Trophoblast cell (in vitro differentiated cells and primary cell): ENCODE results near the gene ATG7.

Experiments
- DNase-seq, 2 donors: peaks; one replicate each; pipeline ENCODE4 v3.0.0-alpha.2; 2016
- H2AFZ ChIP-seq: 2 replicates; pipeline ENCODE4 v1.6.1; 2013; ENCODE audit warnings: low read length, moderate library complexity, mild to moderate bottlenecking; ENCODE audit not compliant: insufficient read depth, poor library complexity
- H2AK5ac ChIP-seq: 2 replicates; pipeline ENCODE4 v1.6.1; 2013; ENCODE audit warnings: mild to moderate bottlenecking, low read length
- H2BK120ac ChIP-seq: 2 replicates; pipeline ENCODE4 v1.6.1; 2013; ENCODE audit warnings: low read length, mild to moderate bottlenecking, moderate library complexity; ENCODE audit not compliant: insufficient read depth, poor library complexity
- H2BK12ac ChIP-seq: 2 replicates; pipeline ENCODE4 v1.6.1; 2013; ENCODE audit warnings: mild to moderate bottlenecking, low read length, moderate library complexity
- H2BK5ac ChIP-seq: 2 replicates; pipeline ENCODE4 v1.6.1; 2013; ENCODE audit warnings: low read length, low read depth, moderate library complexity, mild to moderate bottlenecking; ENCODE audit not compliant: poor library complexity
- H3K14ac ChIP-seq: 2 replicates; pipeline ENCODE4 v1.6.1; 2013; ENCODE audit warnings: mild to moderate bottlenecking, low read length
- H3K18ac ChIP-seq: 2 replicates; pipeline ENCODE4 v1.6.1; 2013; ENCODE audit warnings: mild to moderate bottlenecking, low read length
- H3K23ac ChIP-seq: 2 replicates; pipeline ENCODE4 v1.6.1; 2013; ENCODE audit warnings: low read length
- H3K27ac ChIP-seq: 2 replicates; pipeline ENCODE4 v1.5.1; 2013; ENCODE audit warnings: low read depth, mild to moderate bottlenecking, inconsistent platforms, low read length, moderate library complexity
- H3K27me3 ChIP-seq: 2 replicates; pipeline ENCODE4 v1.6.1; 2013; ENCODE audit warnings: inconsistent platforms, mild to moderate bottlenecking, low read length, moderate library complexity; ENCODE audit not compliant: insufficient read depth
- H3K36me3 ChIP-seq, 2 experiments: 1 replicate in 1 of 2; 2 replicates in 1 of 2; pipeline ENCODE4 v1.6.1; 2013; ENCODE audit warnings: low read length in 2 of 2, mild to moderate bottlenecking in 2 of 2, moderate library complexity in 1 of 2; ENCODE audit not compliant: insufficient read depth in 2 of 2, control insufficient read depth in 1 of 2
- H3K4ac ChIP-seq: 2 replicates; pipeline ENCODE4 v1.6.1; 2013; ENCODE audit warnings: low read depth, mild to moderate bottlenecking, low read length, moderate library complexity
- H3K4me1 ChIP-seq, 2 experiments: 1 replicate in 1 of 2; 2 replicates in 1 of 2; pipeline ENCODE4 v1.6.1; 2013; ENCODE audit warnings: low read length in 2 of 2, mild to moderate bottlenecking in 2 of 2, moderate library complexity in 1 of 2; ENCODE audit not compliant: insufficient read depth in 2 of 2, control insufficient read depth in 1 of 2
- H3K4me2 ChIP-seq: 2 replicates; pipeline ENCODE4 v1.6.1; 2013; ENCODE audit warnings: inconsistent platforms, mild to moderate bottlenecking, low read length, moderate library complexity
- H3K4me3 ChIP-seq: 2 replicates; pipeline ENCODE4 v1.5.1; 2013; ENCODE audit warnings: mild to moderate bottlenecking, low read depth, low read length, inconsistent platforms
- H3K79me1 ChIP-seq: one replicate; pipeline ENCODE4 v1.6.1; 2013; ENCODE audit warnings: low read length
- H3K79me2 ChIP-seq: 2 replicates; pipeline ENCODE4 v1.6.1; 2013; ENCODE audit warnings: low read length, mild to moderate bottlenecking; ENCODE audit not compliant: control insufficient read depth, insufficient read depth, poor library complexity
- H3K9ac ChIP-seq: 2 replicates; pipeline ENCODE4 v1.6.1; 2013; ENCODE audit warnings: mild to moderate bottlenecking, low read length
- H3K9me3 ChIP-seq: 2 replicates; pipeline ENCODE4 v1.6.1; 2013; ENCODE audit warnings: low read depth, mild to moderate bottlenecking, control low read depth, inconsistent platforms, low read length; ENCODE audit not compliant: insufficient read depth
- H4K12ac ChIP-seq: 2 replicates; pipeline ENCODE4 v1.6.1; 2013; ENCODE audit warnings: low read depth, mild to moderate bottlenecking, low read length, moderate library complexity
- H4K8ac ChIP-seq: 2 replicates; pipeline ENCODE4 v1.6.1; 2013; ENCODE audit warnings: low read depth, mild to moderate bottlenecking, low read length, moderate library complexity
- H4K91ac ChIP-seq: one replicate; pipeline ENCODE4 v1.6.1; 2013; ENCODE audit warnings: low read depth, mild to moderate bottlenecking, low read length, moderate library complexity
- WGBS: extraction: QIAGEN DNeasy Blood & Tissue Kit; methylation state at CpG from one replicate; pipeline ENCODE4 v1.1.7; 2013; ENCODE audit warnings: missing lambda C conversion rate; ENCODE audit not compliant: insufficient read length, insufficient coverage; ENCODE audit errors: extremely low coverage; 5-methylcytosine and 5-hydroxymethylcytosine counted together

ATG7 gene

DNA sequence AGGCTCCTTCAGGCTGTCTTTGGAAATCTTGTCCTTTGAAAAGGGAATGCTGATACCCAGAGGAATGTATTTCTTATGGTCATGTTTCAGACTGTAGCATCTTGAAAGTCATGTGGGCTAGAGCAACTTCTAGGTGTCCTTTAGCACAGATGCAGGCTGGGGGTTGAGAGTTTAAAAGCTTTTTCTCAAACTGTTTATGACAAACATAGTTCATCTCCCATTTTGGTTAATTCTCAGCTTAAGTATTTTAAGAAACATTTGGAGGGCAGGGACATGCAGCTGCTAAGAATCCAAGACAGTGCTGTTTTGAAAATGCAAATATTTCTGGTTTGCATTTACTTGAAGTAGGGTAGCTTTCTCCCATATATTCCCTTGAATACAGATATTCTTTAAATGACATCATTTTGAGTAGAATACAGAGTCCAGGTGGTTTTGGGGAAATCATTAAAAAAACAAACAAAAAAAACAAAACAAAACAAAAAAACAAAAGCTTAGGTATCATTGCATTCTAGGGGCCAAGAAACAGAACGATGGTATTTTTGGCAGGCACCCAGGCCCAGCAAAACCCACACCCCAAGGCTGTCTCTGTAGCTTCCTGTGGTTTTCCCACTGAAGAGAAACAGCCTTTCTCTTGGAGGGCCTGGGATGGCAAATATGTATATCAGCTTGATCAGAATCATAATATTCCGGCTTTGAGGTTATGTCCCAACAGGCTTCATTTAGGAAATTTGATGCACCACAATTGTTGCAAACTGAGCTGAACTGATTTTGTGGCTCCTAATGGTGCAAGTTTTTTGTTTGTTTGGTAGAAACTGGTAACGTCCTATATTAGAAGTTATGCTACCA lies 120.0 kb downstream of the ATG7 start:
- H3K9ac ChIP-seq, result no peak overlapping the region
- H2AFZ ChIP-seq, result no peak overlapping the region
- no peaks in the 10 kb centered on the region for H3K9me3 ChIP-seq
- no peaks in the 10 kb centered on the region for H3K79me2 ChIP-seq
- no peak overlapping the region for H4K12ac ChIP-seq
- H3K79me1 ChIP-seq, result no peaks in the 10 kb centered on the region
- no peak overlapping the region for H3K23ac ChIP-seq
- no peak overlapping the region for H4K91ac ChIP-seq
- no peaks in the 10 kb centered on the region for H3K27me3 ChIP-seq
- H3K27ac ChIP-seq, result no peak overlapping the region
- no peaks in the 10 kb centered on the region for H3K4me1 ChIP-seq
- H2BK12ac ChIP-seq, result no peak overlapping the region
- H2AK5ac ChIP-seq, result no peak overlapping the region
- no peak overlapping the region for H3K4me2 ChIP-seq
- no peak for DNase-seq
- H3K14ac ChIP-seq, result no peak overlapping the region
- no CpG with 5 or more reads among the region's 3 CpGs for WGBS
- no peak overlapping the region for H3K4me3 ChIP-seq
- no peaks in the 10 kb centered on the region for H3K36me3 ChIP-seq
- no peak overlapping the region for H4K8ac ChIP-seq
- H2BK5ac ChIP-seq, result no peak overlapping the region
- H3K4ac ChIP-seq, result no peak overlapping the region
- no peak overlapping the region for H2BK120ac ChIP-seq
- H3K18ac ChIP-seq, result no peak overlapping the region

DNA sequence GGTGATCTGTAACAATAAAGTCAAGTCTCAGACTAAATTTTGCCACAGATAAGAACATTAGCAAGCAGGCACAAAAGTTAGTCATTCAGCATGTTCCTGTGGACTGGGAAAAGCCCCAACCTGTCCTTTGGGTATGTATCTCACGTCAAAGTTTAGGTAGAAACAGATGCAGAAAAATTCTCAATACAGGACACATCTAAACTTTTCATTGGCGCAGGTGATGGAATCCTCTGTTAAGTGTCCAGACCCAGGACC lies 120.6 kb downstream of the ATG7 start:
- Histone ChIP-seq H3K18ac (no peak overlapping the region), H2BK120ac (no peak overlapping the region), H3K4me1 (no peaks in the 10 kb centered on the region), H2BK5ac (no peak overlapping the region), H3K14ac (no peak overlapping the region), H3K36me3 (no peaks in the 10 kb centered on the region), H3K27ac (no peak overlapping the region), H3K4me3 (no peak overlapping the region), H4K12ac (no peak overlapping the region), H3K4me2 (no peak overlapping the region), H2AFZ (no peak overlapping the region), H3K79me1 (no peaks in the 10 kb centered on the region), H4K91ac (no peak overlapping the region), H2BK12ac (no peak overlapping the region), H3K79me2 (no peaks in the 10 kb centered on the region), H2AK5ac (no peak overlapping the region), H3K23ac (no peak overlapping the region), H3K4ac (no peak overlapping the region), H4K8ac (no peak overlapping the region), H3K9ac (no peak overlapping the region), H3K9me3 (no peaks in the 10 kb centered on the region), H3K27me3 (no peaks in the 10 kb centered on the region)
- whole genome bisulfite sequencing, result no CpG with 5 or more reads among the region's 2 CpGs
- no peak for DNase-seq

DNA sequence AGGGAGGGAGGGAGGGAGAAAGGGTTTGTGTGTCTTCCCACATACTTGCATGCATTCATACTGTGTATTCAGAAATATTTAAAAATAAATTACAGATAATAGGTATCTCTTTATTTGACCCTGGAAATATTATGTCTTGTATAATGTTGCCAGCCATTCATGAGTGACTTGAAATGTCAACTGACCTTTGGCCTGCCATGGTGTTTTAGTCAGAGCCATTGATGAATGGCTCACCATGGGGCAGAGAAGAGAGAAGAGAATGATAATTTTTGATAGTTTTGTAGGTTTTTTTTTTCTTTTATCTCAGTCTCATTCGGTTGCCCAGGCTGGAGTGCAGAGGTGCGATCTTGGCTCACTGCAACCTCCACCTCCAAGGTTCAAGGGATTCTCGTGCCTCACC lies 121.2 kb downstream of the ATG7 start:
- H2BK12ac ChIP-seq, result no peak overlapping the region

DNA sequence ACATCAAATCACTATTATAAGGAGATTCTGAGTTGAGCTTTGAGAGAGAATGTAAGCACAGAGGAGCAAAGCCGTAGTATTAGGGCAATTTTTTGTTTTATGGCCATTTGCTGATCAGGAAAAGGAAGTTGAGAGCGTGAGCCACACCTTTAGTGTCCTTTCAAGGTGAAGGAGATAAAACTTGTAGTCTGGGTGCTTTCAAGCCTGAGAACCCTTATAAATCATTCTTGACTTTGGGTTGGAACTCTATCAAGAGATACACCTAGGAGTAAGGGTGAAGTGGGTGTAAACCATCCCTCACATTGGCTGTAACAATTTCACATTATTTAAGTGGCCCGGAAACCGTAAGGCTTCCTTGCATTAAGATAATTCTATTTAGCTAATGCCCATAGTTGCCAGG lies 122.2 kb downstream of the ATG7 start:
- Histone ChIP-seq H2BK120ac (no peak overlapping the region), H3K4me3 (no peak overlapping the region), H2AFZ (no peak overlapping the region), H3K79me2 (no peaks in the 10 kb centered on the region), H2BK5ac (no peak overlapping the region), H4K8ac (no peak overlapping the region), H2BK12ac (no peak overlapping the region), H3K4me2 (no peak overlapping the region), H4K91ac (no peak overlapping the region), H3K18ac (no peak overlapping the region), H3K14ac (no peak overlapping the region), H3K27ac (no peak overlapping the region), H3K79me1 (no peaks in the 10 kb centered on the region), H3K27me3 (no peaks in the 10 kb centered on the region), H3K36me3 (no peaks in the 10 kb centered on the region), H4K12ac (no peak overlapping the region), H3K4me1 (no peaks in the 10 kb centered on the region), H3K9me3 (no peaks in the 10 kb centered on the region), H3K23ac (no peak overlapping the region), H2AK5ac (no peak overlapping the region), H3K4ac (no peak overlapping the region), H3K9ac (no peak overlapping the region)
- no peak for DNase-seq
- WGBS, result no CpG with 5 or more reads among the region's 4 CpGs

More for the DNA sequence above, 121.2 kb downstream of the ATG7 start:
- Histone ChIP-seq H2AK5ac (no peak overlapping the region), H3K79me2 (no peaks in the 10 kb centered on the region), H3K18ac (no peak overlapping the region), H3K27me3 (no peaks in the 10 kb centered on the region), H4K8ac (no peak overlapping the region), H4K91ac (no peak overlapping the region), H3K4me3 (no peak overlapping the region), H3K27ac (no peak overlapping the region), H3K9me3 (no peaks in the 10 kb centered on the region), H3K23ac (no peak overlapping the region), H4K12ac (no peak overlapping the region), H3K9ac (no peak overlapping the region), H2AFZ (no peak overlapping the region), H3K4me1 (no peaks in the 10 kb centered on the region), H3K36me3 (no peaks in the 10 kb centered on the region), H2BK120ac (no peak overlapping the region), H3K4me2 (no peak overlapping the region), H3K14ac (no peak overlapping the region), H3K79me1 (no peaks in the 10 kb centered on the region), H3K4ac (no peak overlapping the region), H2BK5ac (no peak overlapping the region)
- no peak for DNase-seq
- WGBS, result no CpG with 5 or more reads among the region's 3 CpGs
